Activated gamma-delta T cell treated with anti-CD3 and anti-CD28 coated beads, Interleukin-2, amount 50 U/mL, for 16 hours (primary cell): ENCODE data around the gene PTPRN2.

Experiments
- DNase-seq: peaks from one replicate; pipeline ENCODE4 v3.0.0-alpha.2; 2020; ENCODE audit warnings: low read depth

Gene PTPRN2

DNA sequence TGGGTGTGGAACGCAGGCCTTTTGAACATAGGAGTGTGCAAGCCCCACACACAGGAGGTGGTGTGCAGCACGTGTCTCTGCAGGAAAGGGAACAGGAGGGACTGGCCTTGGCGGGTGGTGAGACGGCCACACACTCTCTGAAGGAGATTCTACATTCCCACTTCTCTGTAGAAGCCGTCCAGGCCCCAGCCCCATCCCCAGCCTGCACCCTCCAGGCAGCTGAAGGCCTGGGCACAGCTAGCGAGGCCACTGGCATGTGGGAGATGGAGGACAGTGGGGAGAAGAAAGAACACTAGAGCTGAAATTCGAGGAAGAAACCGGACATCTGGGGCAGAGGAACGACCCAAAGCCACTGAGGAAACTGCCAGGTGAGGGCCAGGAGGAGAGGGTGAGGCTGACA lies 743.5 kb downstream of the PTPRN2 start:
- DNase-seq = no peak

DNA sequence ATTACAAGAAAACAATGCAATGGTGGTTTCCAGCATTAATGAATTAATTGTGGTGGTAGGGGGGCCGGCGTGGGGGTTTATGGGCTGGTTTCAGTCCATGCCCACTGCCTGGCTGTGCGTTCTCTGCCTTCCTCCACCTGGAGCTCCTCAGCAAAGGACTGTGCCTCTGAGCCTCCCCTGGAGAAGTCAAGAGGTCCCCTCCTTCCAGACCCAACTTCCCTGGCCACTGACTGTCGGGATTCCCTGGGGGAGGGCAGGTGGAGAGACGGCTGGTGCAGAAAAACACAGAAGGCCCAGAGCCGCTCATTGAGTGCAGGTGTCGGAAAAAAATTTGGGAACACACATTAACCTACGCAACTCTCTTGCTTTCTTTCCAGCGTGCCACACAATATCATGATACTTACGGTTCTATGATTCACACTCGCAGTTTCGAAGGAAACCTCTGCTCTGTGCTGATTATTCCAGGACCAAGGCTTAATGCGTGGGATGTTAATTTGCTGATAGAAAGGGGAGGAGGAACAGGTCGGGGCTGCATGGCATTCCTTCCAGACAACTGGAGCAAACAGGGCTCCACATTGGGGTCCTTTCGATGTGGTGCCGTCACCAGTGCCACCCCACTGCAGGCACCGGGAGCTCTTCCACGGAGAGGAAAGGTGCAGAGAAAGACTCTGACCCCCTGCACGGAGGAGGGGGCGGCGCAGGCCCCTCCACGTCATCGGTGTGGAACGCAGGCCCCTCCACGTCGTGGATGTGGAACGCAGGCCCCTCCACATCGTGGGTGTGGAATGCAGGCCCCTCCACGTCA lies 744.1 kb downstream of the PTPRN2 start:
- DNase-seq = no peak

DNA sequence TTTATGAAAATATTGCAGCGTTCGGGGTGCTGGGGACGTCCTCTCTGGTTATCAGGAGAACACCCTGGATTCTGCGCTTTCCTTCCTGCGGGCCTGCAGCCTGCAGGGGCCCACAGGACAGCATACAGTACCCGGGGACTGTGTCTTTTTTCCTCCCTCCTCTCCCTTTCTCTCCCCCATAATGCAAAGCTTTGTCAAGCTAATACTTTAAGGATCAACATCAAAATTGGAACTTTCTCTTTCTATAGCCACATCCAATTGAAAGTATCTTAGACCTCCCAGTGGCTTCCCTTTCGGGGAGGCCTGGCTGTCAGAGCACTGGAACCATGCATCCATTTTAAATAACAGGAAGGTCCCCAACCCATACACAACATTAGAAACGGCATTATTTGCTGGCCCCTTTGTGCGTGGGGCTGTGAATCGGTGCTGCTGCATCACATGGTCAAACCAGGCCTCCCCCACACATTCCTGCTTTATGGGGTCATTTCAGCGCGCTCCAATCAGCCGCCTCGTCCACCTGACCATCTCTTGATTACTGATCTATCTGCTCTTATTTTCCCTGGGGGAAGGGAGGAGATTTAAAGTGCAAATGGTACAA lies 745.8 kb downstream of the PTPRN2 start:
- DNase-seq = no peak

DNA sequence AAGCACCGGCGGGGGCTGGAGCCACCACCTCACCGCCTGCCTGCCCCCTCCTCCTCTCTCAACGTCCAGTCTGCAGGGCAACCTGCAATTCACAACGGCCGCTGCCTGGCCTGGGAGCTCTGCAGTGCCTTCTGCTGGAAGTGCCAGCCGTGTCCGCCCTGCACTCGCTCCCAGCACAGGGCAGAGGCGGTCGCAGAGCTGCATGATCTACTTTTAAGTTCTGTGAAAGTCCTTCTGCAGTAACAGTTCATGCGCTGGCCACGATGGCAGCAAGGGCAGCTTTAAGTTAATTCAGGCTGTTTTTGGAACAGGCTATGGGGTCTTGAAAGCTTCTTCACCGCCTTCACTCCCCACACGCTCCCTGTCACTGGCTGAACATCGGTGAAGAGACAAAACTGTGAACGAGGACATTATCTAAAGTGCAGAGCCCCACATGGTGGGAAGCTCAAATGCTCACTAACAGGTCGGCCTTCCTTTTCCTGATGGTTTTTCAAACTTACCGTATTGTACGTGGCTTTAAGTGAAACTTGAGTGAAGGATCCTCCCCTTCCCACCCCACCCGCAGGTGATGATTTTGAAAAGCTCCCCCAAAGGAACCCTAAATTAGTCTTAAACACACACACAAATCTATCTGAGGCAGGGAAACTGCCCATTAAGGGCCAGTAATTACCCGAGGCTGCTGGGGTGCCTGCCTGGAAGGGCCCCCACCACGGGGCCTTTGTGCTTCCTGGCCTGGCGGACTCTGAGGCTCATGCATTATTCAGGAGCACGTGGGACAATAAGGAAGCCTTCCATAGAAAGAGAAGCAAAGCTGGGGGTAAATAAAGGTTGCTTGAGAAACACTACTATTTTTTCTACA lies 746.5 kb downstream of the PTPRN2 start:
- no peak for DNase-seq

DNA sequence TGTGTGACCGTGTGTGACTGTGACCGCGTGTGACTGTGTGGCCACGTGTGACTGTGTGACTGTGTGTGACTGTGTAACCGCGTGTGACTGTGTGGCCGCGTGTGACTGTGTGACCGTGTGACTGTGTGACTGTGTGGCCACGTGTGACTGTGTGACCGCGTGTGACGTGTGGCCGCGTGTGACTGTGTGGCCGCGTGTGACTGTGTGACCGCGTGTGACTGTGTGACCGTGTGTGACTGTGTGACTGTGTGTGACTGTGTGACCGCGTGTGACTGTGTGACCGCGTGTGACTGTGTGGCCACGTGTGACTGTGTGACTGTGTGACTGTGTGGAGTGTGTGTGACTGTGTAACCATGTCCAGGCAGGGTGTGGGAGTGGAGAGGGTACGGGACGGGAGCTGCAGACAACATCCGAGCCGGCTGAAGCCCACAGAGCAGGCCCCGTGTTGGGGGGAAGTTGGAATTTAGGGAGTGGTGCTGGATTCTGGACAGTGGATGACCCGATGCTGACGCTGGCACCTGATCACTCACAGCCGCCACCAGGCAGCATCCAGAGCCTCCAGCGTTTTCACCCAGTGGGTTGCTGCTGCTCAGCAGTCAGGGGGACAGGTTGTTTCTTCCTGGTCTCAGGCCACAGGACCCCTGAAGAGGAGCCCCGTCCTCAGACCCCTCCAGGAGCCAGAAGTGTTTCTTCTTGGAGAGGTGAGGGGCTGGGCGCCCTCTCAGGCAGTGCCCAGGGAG lies 747.3 kb downstream of the PTPRN2 start:
- no peak for DNase-seq

DNA sequence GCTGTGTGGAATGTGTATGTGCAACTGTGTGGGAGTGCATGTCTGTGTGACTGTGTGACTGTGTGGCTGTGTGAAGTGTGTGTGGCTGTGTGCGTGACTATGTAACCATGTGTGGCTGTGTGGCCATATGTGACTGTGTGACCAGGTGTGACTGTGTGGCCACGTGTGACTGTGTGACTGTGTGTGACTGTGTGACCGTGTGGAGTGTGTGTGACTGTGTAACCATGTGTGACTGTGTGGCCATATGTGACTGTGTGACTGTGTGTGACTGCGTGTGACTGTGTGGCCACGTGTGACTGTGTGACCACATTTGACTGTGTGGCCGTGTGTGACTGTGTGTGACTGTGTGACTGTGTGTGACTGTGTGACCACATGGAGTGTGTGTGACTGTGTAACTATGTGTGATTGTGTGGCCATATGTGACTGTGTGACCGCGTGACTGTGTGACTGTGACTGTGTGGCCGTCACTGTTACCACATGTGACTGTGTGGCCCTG lies 747.9 kb downstream of the PTPRN2 start:
- no peak for DNase-seq

DNA sequence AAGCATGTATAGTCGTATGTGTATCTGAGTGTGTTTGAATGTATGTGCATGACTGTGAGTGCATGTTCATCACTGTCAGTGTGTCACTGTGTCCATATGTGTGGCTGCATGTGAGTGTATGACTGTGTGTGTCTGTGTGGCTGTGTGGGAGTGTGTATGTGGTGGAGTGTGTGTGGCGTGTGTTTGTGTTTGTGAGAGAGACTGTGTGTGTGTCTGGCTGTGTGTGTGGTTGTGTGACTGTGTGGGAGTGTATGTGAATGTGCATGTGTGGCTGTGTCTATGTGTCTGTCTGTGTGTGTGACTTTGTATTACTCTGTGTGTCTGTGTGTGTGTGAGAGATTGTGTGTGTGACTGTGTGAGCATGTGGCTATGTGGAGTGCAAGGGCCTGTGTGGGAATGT lies 748.4 kb downstream of the PTPRN2 start:
- no peak for DNase-seq

DNA sequence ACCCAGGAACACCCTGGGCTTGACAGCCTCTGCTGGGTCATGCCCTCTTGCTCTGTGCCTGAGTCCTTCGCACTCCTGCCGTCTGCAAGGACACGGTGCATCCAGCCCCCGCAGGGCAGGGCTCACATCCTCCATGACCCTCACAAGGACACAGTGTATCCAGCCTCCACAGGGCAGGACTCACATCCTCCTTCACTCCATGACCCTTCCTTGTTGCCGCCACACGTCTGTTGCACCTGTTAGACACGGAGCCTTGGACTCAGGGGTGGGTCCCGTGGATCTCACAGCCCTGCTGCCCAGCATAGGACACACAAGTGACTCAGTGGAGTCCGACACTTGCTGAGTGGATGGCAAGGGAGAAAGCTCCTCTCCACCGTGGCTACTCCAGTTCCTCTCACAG lies 750.1 kb downstream of the PTPRN2 start:
- DNase-seq = no peak

DNA sequence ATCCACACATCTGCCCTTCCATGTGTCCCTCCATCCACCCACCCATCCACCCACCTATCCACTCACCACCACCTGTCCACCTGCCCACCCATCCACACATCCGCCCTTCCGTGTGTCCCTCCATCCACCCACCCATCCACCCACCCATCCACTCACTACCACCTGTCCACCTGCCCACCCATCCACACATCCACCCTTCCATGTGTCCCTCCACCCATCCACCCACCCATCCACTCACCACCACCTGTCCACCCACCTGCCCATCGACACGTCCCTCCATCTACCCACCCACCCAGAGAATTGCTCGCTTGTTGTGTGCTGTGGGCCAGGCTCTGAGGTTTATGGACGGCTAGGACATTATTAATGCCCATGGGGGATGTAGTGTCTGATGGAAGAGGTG lies 750.6 kb downstream of the PTPRN2 start:
- no peak for DNase-seq

DNA sequence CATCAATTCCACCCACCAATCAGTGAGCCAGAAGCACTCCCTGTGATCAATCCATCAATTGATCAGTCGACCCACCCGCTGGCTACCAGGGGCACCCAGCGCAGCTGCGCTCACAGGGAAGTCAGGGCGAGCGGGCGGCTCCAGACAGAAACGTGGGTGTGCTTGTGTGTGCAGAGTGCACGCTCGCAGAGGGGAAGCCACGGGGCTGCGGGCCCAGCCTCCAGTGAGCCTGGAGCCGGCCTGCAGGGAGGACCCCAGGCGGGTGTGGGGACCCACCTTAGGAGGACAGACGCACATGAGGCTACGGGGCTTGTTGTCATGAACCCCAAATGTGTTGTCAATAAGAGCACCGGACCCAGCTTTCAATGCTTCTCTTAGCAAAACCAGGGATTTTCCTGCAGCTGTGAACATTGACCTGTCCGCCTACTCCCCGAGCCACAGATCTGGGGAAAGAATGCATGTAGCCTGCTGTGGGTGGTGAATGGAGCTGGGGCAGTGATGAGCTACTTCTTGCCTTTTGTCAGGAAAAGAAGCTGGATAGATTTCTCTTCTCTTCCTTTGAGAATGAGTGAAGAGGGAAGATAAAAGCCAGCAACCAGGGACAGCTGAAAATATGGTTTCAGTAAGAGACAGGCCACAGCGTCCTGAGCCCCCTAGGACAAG lies 753.0 kb downstream of the PTPRN2 start:
- DNase-seq = no peak

DNA sequence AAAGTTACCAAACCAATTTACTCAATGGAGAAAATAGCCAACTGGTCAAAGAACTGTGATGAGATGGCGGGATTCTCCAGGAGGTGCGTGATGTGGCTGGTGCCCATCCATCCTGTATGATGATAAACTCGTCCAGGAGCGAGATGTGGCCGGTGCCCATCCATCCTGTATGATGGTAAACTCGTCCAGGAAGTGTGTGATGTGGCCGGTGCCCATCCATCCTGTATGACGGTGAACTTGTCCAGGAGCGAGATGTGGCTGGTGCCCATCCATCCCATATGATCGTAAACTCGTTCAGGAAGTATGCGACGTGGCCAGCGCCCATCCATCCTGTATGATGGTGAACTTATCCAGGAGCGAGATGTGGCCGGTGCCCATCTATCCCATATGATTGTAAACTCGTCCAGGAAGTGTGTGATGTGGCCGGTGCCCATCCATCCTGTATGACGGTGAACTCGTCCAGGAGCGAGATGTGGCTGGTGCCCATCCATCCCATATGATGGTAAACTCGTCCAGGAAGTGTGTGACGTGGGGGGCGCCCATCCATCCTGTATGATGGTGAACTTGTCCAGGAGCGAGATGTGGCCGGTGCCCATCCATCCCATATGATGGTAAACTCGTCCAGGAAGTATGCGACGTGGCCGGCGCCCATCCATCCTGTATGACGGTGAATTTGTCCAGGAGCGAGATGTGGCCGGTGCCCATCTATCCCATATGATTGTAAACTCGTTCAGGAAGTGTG lies 754.6 kb downstream of the PTPRN2 start:
- DNase-seq = no peak

DNA sequence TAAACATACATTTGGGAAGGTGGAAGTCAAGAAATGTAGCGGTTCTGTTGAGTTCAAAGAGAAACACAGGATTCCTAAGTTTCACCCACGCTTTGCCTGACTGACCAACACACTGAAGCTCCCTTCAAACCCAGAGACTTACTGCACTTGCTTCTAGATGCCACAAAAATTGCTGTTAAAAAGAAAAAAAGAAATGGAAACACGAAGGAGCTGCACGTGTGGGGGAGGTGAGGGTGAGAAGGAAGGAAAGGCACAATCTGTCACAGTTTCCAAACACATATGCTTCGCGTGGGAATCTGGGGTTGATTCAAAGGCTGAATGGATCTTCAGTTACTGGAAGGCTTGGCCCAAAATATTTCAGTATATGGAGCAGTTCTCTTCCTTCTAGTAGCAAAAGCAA lies 755.2 kb downstream of the PTPRN2 start:
- DNase-seq = no peak

DNA sequence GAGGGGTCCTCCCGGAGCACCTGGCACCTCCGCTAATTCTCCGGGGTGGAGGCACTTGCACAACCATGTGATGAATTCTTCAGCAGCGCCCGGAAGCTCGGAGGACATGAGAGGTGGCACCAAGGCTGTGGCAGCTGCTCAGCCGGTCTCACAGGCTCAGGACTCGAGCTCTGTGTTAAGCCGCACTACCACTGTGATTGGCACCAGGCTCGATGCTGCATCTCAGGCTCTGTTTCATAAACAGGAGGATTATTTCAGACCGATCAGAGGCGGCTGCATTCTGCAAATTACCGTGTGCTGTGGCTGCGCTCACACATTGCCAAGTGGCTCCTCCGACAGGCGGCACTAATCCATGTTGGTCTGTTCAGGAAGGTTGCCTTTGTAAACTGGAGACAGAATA lies 755.6 kb downstream of the PTPRN2 start:
- DNase-seq = no peak

DNA sequence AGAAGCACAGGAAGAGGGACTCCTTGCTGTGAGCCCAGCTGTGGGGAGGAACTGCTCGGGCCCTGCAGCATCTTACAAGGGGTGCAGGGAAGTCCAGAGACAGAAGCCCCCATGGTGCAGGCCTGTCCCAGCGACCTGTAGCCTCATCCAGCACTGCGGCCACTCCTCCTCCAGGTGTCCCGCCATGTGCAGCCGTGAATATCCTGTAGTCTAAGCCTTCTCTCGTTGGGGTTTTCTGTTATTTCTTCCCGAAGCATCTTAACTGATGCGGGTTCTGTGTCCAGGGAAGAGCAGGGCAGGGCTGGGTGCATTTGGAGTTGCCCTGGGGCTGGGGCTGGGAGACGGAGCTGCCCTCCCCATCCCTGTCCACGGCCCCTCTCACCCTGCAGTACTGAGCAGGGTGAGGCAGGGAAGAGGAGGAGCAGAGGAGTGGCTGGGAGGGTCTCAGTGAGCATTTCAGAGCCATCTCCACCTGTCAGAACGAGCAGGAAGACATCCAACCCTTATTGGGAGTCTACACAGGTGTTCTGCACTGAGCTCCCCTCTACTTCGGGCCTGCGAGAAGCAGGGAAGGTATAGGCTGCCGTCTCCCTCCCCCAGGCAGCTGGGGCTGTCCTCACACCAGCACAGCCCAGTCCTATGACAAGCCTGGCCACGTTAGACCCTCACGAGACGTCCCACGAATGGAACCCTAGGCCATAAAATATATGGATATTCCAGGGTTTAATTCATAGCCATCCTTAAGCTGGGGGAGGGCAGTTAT lies 756.3 kb downstream of the PTPRN2 start:
- DNase-seq = no peak

DNA sequence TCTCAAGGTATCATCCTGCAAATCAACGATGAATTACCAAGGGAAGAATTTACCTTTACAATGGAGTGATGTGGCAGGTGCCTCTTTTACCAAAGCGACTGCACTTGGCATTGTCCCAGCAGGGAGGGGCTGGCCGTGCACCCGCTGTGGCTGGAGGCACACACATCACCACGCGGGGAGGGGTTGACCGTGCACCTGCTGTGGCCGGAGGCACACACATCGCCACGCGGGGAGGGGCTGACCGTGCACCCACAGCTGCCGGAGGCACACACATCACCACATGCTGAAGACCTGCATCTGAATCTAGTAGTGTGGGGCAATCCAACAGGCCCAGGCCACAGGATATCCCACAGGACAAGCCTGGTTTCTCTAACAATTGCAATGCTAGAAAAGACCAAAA lies 757.3 kb downstream of the PTPRN2 start:
- DNase-seq = no peak

DNA sequence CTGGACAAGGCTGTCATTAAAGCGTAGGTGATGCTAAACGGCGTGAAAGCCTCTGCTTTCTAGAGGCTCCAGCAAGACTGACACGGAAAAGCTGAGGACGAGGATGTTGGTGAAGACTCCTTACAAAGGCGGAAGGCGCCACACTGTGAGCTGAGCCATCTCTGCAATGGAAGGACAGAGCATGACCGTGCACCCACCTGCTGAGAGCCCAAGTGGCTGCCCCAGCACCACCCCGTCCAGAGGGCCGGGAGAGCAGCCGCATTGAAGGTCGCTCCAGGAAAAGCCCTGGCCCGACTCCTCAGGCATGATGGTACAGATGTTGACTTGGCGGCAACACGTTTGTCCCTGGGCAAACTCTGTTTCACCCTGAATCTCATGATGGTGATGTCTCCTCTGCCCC lies 758.1 kb downstream of the PTPRN2 start:
- no peak for DNase-seq

DNA sequence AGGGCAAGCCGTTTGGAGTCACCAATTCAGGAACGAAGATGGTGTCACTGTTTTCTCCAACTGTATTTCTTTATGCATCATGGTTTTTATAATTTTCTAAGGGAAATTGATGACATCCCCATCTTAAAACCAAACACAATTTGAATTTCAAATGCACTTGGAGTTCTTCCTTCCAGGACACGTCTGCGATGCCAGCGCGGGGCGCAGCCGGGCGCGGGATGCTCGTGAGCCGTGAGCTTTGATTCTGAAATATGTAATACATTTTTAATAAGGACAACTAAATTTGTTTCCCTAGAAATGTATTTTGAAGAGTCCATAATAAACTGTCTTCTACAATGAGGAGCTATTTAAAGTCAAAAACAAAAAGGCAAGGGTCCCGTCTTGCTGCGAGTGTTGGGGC lies 758.7 kb downstream of the PTPRN2 start:
- no peak for DNase-seq

DNA sequence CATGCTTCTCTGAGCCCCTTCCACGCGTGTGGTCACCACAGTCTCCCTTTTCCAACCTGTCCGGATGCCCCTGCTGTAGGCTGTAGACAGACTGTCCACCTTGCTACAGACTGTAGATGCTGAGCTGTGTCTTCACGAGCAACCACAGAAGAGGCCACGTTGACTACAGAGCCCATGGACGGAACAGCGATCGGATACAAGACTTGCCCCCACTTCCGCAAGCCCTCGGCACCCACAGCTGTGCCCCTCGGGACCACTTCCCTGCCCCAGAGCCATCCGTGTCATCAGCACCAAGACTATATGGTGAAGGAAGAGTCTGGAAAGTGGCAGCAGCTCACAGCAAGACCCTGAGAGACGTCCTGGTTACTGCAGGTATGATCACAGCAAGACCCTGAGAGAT lies 759.4 kb downstream of the PTPRN2 start:
- no peak for DNase-seq

DNA sequence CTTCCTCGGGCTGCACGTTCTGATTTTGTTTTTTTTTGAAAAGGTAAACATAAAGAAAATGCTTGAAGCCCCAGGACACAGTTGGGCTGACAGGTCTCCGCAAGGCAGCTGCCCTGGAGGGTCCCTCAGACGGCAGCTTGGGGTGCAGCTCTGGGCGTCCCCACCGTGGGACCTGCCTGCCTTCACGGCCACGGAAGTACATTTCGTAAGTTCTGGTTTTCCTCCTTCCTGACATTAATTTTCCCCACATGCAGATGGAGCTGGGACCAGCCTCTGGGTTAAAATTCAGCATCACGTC lies 759.8 kb downstream of the PTPRN2 start:
- no peak for DNase-seq
